NOMO-1 (cell line): ENCODE data around the gene ABHD16B.

ENCODE experiments used
- DNase-seq, 2 experiments: peaks; one replicate each; lab custom pipeline; 2025; ENCODE audit not compliant: unreplicated experiment in 2 of 2; lab: John Stamatoyannopoulos, UW

Gene ABHD16B

GRCh38 chr20:63892402-63892801 is 31.1 kb downstream of the ABHD16B start:
- no peak for DNase-seq

GRCh38 chr20:63893999-63894357 is 32.7 kb downstream of the ABHD16B start:
- no peak for DNase-seq

- DNase-seq: peak; percentile 87
These were observed 33.3 kb downstream of the ABHD16B start, which contains the start of gene DNAJC5 for GRCh38 chr20:63894358-63895201. TSS of gene DNAJC5 (plus strand) at chr20:63895126. CDS start at chr20:63928346, 33,220 bp downstream.

- DNase-seq: no peak
These were observed 34.1 kb downstream of the ABHD16B start for GRCh38 chr20:63895202-63895951.

- peak in 1 of 2 experiments; percentile 48 for DNase-seq
These were observed 34.6 kb downstream of the ABHD16B start for GRCh38 chr20:63895952-63896263.

- DNase-seq: peak; percentile 73 to 88
These were observed 35.2 kb downstream of the ABHD16B start for GRCh38 chr20:63896264-63897105.

- no peak for DNase-seq
These were observed 36.8 kb downstream of the ABHD16B start for GRCh38 chr20:63897978-63898561.

- DNase-seq: peak; percentile 57 to 75
These were observed 37.7 kb downstream of the ABHD16B start for GRCh38 chr20:63898882-63899558.

- DNase-seq: peak; percentile 55 to 83
These were observed 39.1 kb downstream of the ABHD16B start for GRCh38 chr20:63900413-63900812.

- peak; percentile 76 to 93 for DNase-seq
These were observed 42.7 kb downstream of the ABHD16B start for GRCh38 chr20:63903796-63904561.

GRCh38 chr20:63908008-63908682 is 46.8 kb downstream of the ABHD16B start:
- DNase-seq: peak; percentile 15 to 26

GRCh38 chr20:63911176-63911575 is 49.9 kb downstream of the ABHD16B start:
- DNase-seq: peak; percentile 72 to 74
